C1 segment of cervical spinal cord (tissue), 14 donors: ENCODE measurements around the gene XRCC1.
"Not testable (repeated sequence)": the region's sequence is repeated elsewhere in the genome, so short reads cannot be mapped to it uniquely, and the experiment has no call there.

Experiments
- DNase-seq, 14 donors: peaks; one replicate each; lab custom pipeline; 2025; lab: John Stamatoyannopoulos, UW

Gene XRCC1

GRCh38 chr19:43600326-43600725 lies 25.0 kb upstream of the XRCC1 start:
- DNase-seq: peak in 1 of 14 donors; percentile 74

DNA sequence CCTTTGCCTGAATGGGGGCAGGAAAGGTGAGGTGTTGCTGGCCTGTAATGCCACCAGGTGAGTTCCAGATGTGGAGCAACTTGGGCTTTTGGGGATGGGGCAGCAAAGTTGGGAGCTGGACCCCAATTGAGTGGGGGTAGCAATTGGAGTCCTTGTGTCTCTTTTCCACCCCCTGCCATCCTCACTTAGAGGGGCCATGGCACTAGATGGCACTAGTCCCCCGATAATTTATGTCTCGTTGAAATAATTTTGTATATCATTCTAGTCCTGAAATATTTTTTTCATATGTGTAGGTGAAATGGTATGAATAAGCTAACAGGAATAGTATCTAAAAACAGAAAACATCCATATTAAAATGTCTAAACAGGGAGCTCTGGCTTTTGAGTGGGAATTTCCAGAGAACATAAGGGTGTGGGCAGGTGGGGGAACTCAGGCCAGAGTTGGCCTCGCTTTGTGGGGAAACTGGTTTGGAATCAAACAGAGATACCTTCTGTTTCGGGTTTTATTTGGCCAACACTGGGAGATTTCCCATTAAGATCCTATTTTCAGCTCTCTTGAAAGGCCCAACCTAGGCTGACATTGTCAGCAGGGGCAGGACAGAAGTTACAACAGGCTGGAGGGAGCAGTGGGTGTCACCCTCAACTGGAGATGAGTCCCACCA lies 24.4 kb upstream of the XRCC1 start:
- DNase-seq: peak in 1 of 14 donors; percentile 77

GRCh38 chr19:43598445-43599240 lies 23.3 kb upstream of the XRCC1 start:
- no peak for DNase-seq

- DNase-seq: no peak
Measured at GRCh38 chr19:43597876-43598275, 22.5 kb upstream of the XRCC1 start.

GRCh38 chr19:43596842-43597461 lies 21.6 kb upstream of the XRCC1 start:
- no peak for DNase-seq

GRCh38 chr19:43595999-43596841 lies 20.9 kb upstream of the XRCC1 start, which contains the start of the genes IRGQ and ZNF576:
Gene IRGQ, minus strand, starts transcription at chr19:43596134. Its CDS starts 796 bp downstream, at chr19:43595338.
Gene ZNF576, plus strand, starts transcription at chr19:43596595. Its CDS starts 514 bp downstream, at chr19:43597109.
- peak; percentile 97 to 100 (median 99) for DNase-seq

- DNase-seq: no peak
Measured at GRCh38 chr19:43595605-43595998, 20.3 kb upstream of the XRCC1 start.

- DNase-seq: peak in 5 of 14 donors; percentile 18 to 44 (median 29)
Measured at GRCh38 chr19:43594710-43595604, 19.6 kb upstream of the XRCC1 start.

DNA sequence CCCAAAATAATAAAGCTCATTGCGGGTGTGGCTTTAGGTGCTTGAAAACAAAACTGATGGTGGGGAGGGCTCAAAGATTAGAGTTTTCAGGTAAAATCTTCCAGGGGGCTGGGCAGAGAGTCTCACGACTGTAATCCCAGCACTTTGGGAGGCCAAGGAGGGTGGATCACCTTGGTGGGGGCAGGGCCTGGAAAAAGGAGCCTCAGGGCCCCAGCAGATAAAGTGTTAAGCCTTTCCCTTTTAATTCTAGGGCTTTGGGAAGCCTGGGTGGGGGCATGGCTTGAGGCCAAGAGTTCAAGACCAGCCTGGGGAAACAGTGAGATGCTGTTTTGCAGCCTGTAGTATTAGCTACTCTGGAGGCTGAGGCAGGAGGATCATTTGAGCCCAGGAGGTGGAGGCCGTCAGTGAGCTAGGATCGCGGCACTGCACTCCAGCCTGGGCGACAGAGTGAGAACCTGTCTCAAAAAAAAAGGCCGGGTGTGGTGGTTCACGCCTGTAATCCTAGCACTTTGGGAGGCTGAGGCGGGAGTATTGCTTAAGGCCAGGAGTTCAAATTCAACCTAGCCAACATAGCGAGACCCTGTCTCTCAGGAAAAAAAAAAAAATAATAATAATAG lies 18.9 kb upstream of the XRCC1 start:
- DNase-seq: no peak

DNA sequence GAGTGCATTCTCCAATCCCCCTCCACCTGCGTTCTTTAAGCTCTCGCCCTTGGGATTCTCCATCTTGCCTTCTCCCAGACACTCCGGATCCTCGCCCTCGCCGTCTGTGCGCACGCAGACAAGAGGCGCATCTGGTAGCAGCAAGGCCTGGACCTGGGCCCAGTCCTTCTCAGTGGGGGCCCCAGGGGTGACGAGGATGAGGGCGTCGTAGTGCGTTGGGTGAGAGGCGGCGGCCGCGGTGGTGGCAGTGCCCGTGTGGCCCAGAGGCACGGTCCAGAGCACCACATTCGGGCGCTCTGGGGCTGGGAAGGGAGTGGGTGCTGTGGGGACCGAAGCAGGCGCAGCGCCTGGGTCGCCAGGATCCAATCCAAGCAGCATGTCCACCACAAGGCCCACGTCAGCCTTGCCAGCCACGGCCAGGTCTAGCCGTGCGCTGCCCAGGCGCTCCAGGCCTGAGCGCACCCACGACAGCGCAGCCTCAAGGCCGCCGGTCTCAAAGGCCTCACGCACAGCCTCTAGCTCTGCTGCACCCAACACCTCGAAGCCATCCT lies 17.5 kb upstream of the XRCC1 start:
- DNase-seq: no peak

- DNase-seq: no peak
Measured at GRCh38 chr19:43591904-43592772, 16.8 kb upstream of the XRCC1 start.

DNA sequence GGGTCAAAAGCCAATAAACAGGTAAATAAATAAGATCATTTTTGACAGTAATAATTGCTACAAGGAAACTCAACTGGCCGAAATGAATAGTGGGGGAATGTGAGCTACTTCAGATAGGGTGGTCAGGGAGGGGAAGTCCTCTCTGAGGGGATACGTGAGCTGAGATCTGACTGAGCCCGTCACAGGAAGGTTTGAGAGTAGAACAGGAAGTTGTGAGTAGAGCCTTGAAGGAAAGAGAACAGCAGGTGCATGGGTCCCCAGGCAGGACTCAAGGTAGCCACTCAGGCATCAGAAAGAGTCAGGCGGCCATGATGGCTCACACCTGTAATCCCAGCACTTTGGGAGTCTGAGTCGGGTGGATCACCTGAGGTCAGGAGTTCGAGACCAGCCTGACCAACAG lies 14.4 kb upstream of the XRCC1 start:
- DNase-seq: no peak

DNA sequence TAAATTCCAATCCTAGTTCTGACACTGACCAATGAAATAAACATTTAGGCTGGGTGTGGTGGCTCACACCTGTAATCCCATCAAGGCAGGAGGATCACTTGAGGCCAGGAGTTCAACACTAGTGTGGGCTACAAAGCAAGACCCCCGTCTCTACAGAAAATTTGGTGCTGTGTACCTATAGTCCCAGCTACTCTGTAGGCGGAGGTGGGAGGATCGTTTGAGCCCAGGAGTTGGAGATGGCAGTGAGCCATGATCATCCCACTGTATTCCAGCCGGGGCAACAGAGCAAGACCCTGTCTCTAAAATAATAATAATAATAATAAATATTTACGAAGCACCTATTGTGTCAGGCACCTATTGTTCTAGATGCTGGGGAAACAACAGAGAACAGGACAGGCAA lies 13.9 kb upstream of the XRCC1 start:
- no peak for DNase-seq

DNA sequence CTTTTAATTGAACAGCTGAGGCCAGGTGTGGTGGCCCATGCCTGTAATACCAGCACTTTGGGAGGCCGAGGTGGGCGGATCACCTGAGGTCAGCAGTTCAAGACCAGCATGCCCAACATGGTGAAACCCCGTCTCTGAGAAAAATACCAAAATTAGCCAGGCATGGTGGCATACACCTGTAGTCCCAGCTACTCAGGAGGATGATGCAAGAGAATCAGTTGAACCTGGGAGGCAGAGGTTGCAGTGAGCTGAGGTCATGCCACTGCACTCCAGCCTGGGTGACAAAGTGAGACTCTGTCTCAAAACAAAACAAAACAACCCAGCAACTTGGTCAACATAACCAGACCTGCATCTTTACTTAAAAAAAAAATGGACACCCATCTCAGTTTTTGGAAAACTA lies 11.7 kb upstream of the XRCC1 start:
- not testable (repeated sequence) for DNase-seq

- DNase-seq: no peak
Measured at GRCh38 chr19:43586346-43586745, 11.0 kb upstream of the XRCC1 start.

GRCh38 chr19:43584484-43584883 lies 9.2 kb upstream of the XRCC1 start:
- no peak for DNase-seq

DNA sequence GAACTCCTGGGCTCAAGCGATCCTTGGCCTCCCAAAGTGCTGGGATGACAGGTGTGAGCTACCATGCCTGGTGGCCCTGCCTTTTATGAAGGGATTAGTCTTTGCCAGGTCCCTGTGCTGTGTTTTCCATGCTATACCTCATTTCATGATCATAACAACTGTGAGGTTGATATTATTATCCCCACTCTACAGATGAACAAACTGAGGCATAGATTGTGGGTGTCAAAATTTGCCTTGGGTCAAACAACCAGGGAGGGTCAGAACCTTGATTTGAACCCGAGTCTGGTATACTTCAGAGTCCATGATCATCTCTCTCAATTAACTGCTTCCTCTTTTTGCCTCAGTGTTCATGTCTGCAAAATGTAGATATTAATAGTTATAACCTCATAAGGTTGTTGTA lies 7.2 kb upstream of the XRCC1 start:
- DNase-seq: no peak

DNA sequence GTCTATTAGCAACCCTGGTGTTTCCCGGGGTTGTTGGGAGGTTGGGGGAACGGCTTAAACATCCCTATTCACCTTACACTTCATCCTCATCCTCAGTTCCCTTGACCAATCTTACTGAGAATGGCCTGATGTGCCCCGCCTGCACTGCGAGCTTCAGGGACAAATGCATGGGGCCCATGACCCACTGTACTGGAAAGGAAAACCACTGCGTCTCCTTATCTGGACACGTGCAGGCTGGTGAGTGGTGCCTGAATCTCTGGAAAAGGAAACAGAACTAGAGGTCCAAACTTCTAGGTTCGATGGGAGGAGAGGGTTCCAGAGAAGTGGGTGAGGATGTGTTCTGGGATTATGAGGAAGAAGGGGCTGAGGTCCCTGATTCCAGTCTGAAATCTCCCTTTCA lies 6.1 kb upstream of the XRCC1 start:
- DNase-seq: no peak

GRCh38 chr19:43578787-43579186 lies 3.5 kb upstream of the XRCC1 start:
- DNase-seq: no peak
